Keratinocyte (primary cell): Measurements from ENCODE around the gene SH3RF2. TPM values are rescaled to one million over a fixed set of nuclear protein-coding genes. Genes with fewer than 3 reads are reported as not detected.
A peak's percentile ranks its signal among the peaks of the same experiment; 100 is the strongest.

Experiments used
- DNase-seq: peaks from one replicate; pipeline ENCODE4 v3.0.0-alpha.2; 2011; ENCODE audit warnings: low read depth, missing footprints, low spot score
- FAIRE-seq: peaks from 2 replicates; lab custom pipeline; 2011; peaks lifted over from hg19 to GRCh38; lab: Jason Lieb, UNC
- H2AFZ ChIP-seq: 2 replicates; pipeline ENCODE4 v1.6.0; 2012; ENCODE audit warnings: low read length, control low read depth, inconsistent platforms; ENCODE audit not compliant: control insufficient read depth
- H3K27ac ChIP-seq: 2 replicates; pipeline ENCODE4 v1.5.1; 2011; ENCODE audit warnings: low read length; ENCODE audit not compliant: control insufficient read depth, insufficient read depth
- H3K27me3 ChIP-seq: 3 replicates; pipeline ENCODE4 v1.6.0; 2011; ENCODE audit warnings: low read length; ENCODE audit not compliant: control insufficient read depth, insufficient read depth; ENCODE audit errors: extremely low read depth
- H3K36me3 ChIP-seq, 2 experiments: 2 replicates in 1 of 2; 3 replicates in 1 of 2; pipeline ENCODE4 v1.5.1; 2011; ENCODE audit warnings: low read length in 2 of 2, mild to moderate bottlenecking in 1 of 2; ENCODE audit not compliant: control insufficient read depth in 2 of 2, insufficient read depth in 2 of 2; ENCODE audit errors: extremely low read depth in 1 of 2
- H3K4me1 ChIP-seq: 3 replicates; pipeline ENCODE4 v1.5.1; 2011; ENCODE audit warnings: low read length; ENCODE audit not compliant: control insufficient read depth, insufficient read depth; ENCODE audit errors: extremely low read depth
- H3K4me2 ChIP-seq: 3 replicates; pipeline ENCODE4 v1.6.0; 2011; ENCODE audit warnings: low read depth, low read length; ENCODE audit not compliant: control insufficient read depth, insufficient read depth; ENCODE audit errors: extremely low read depth
- H3K4me3 ChIP-seq, 3 experiments: fragments of 200-600 bp in 1 of 3; sonication (generic) in 1 of 3; 2 replicates in 2 of 3; 3 replicates in 1 of 3; pipeline ENCODE4 v1.5.1; 2011 to 2016; ENCODE audit warnings: low read length in 3 of 3, mild to moderate bottlenecking in 3 of 3, control low read depth in 2 of 3, inconsistent platforms in 1 of 3, low read depth in 1 of 3, mixed read lengths in 1 of 3, mixed run types in 1 of 3, moderate library complexity in 1 of 3; ENCODE audit not compliant: control insufficient read depth in 2 of 3, insufficient read depth in 2 of 3; ENCODE audit errors: extremely low read depth in 1 of 3
- H3K79me2 ChIP-seq: 2 replicates; pipeline ENCODE4 v1.6.0; 2012; ENCODE audit warnings: low read length; ENCODE audit not compliant: control insufficient read depth, insufficient read depth
- H3K9ac ChIP-seq: 3 replicates; pipeline ENCODE4 v1.6.0; 2011; ENCODE audit warnings: low read length; ENCODE audit not compliant: control insufficient read depth, insufficient read depth; ENCODE audit errors: extremely low read depth
- H3K9me1 ChIP-seq: 3 replicates; pipeline ENCODE4 v1.6.0; 2011; ENCODE audit warnings: low read length; ENCODE audit not compliant: control insufficient read depth, insufficient read depth; ENCODE audit errors: extremely low read depth
- H3K9me3 ChIP-seq: 2 replicates; pipeline ENCODE4 v1.5.1; 2012; ENCODE audit warnings: low read depth, low read length; ENCODE audit not compliant: control insufficient read depth
- H4K20me1 ChIP-seq: 3 replicates; pipeline ENCODE4 v1.6.0; 2011; ENCODE audit warnings: low read length; ENCODE audit not compliant: control insufficient read depth, insufficient read depth; ENCODE audit errors: extremely low read depth
- EZH2 ChIP-seq: IDR thresholded peaks from one replicate; pipeline ENCODE4 v1.6.1; 2012; ENCODE audit warnings: inconsistent platforms, mild to moderate bottlenecking, low read length, moderate library complexity
- dilution Hi-C: fragments of 300-500 bp; cut with MboI; formaldehyde crosslinking; loops from one replicate; pipeline ENCODE4 v1.7.0; 2020; ENCODE audit warnings: low sequenced_read_pairs; ENCODE audit not compliant: extremely low pct_ligation_motif_present
- polyA plus RNA-seq, 5 experiments: library from polyadenylated mRNA; depleted of rRNA in 3 of 5; stranded (reverse) in 3 of 5; stranded (forward) in 1 of 5; unstranded in 1 of 5; fragments of >200 nt; gene quantifications; 1 replicate in 1 of 5; 2 replicates in 3 of 5; 3 replicates in 1 of 5; pipeline versions ENCODE4 v1.2.1 to v1.2.3, GENCODE V29; 2011 to 2012; ENCODE audit warnings: missing spikeins in 2 of 5, low read depth in 1 of 5, low replicate concordance in 1 of 5
- TF ChIP-seq, protein P1 (sequence below), 3 experiments: IDR thresholded peaks in 1 of 3; conservative IDR thresholded peaks in 1 of 3; optimal IDR thresholded peaks in 1 of 3; 2 replicates in 2 of 3; 3 replicates in 1 of 3; pipeline versions ENCODE3 to v1.5.1; 2011; ENCODE audit warnings: low read length in 3 of 3, mild to moderate bottlenecking in 3 of 3, moderate library complexity in 2 of 3, control low read depth in 1 of 3, inconsistent platforms in 1 of 3; ENCODE audit not compliant: insufficient read depth in 2 of 3; ENCODE audit errors: extremely low read depth in 1 of 3

The SH3RF2 gene
- polyA plus RNA-seq, 1 donor (not counting 4 experiments of a cell fraction or from before 2014, with no cell fraction given), result 43.7 TPM

DNA sequence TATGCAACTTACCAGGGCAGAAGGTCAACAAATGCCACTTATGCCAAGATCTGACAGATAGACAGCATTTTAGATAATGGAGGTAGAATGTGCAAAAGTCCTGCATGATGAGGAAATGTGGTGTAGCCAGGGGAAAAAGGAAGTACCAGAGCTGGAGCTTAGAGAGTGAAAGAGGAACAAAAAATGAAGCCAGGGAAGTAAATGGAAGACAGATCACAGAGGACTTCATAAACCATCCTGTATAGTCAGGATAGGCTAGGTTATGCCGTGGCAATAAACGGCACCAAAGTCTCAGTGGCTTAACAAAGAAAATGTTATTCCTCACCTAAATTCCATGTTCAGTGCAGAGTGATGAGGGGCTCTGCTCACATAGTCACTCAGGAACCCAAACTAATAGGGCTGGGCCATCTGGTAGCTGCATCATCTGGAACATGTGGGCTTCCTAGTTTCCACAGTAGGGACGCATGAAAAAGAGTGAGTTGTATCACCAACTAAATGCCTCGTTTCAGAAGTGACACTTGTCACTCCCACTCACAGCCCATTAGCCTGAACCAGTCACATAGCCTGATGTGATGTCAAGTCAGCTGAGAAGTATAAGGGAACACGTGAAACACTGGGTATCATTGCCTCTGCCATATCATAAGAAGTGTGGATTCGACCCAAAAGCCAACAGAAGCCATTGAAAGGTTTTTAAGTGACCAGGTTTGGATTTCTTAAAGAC, 70.3 kb downstream of the SH3RF2 start:
- Histone ChIP-seq H3K36me3 (peaks cover 25 to 29% of the 10 kb centered on the region in 2 experiments), H3K27ac (no peak overlapping the region)
- no peak for TF ChIP-seq EZH2
- TF ChIP-seq, protein P1, sequence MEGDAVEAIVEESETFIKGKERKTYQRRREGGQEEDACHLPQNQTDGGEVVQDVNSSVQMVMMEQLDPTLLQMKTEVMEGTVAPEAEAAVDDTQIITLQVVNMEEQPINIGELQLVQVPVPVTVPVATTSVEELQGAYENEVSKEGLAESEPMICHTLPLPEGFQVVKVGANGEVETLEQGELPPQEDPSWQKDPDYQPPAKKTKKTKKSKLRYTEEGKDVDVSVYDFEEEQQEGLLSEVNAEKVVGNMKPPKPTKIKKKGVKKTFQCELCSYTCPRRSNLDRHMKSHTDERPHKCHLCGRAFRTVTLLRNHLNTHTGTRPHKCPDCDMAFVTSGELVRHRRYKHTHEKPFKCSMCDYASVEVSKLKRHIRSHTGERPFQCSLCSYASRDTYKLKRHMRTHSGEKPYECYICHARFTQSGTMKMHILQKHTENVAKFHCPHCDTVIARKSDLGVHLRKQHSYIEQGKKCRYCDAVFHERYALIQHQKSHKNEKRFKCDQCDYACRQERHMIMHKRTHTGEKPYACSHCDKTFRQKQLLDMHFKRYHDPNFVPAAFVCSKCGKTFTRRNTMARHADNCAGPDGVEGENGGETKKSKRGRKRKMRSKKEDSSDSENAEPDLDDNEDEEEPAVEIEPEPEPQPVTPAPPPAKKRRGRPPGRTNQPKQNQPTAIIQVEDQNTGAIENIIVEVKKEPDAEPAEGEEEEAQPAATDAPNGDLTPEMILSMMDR (optimal IDR thresholded peaks at IDR 0.05 in 1 of 3, IDR thresholded peaks at IDR 0.05 in 1 of 3, conservative IDR thresholded peaks at IDR 0.05 in 1 of 3; ENCODE audit: extremely low read depth in 1 of 3, insufficient read depth in 2 of 3, low read length in 3 of 3), result no peak

DNA sequence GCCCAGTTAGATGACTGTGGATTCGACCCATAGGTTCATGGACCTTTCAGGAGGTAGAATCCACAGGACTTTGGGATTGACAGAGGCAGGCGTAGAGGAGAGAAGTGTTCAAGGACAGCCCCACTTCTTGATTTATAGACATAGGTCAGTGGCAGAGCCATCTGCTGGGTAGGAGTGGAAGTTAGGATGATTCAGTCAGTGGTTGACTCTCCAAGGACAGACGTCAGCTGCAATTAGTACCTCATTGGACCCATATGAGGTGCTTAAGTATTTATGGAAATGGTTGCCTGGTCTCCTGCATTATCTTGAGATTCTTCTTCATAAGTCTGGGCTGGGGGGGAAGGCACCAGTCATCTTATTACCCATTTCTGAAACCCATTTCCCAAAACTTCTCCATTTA, 70.9 kb downstream of the SH3RF2 start:
- dilution Hi-C loops, result no loop called here
- DNase-seq (no peak), FAIRE-seq (peak; percentile 81)
- no peak overlapping the region for H2AFZ ChIP-seq
- no peak overlapping the region for H3K4me3 ChIP-seq
- H3K27ac ChIP-seq, result no peak overlapping the region
- no peaks in the 10 kb centered on the region for H3K9me3 ChIP-seq
- H4K20me1 ChIP-seq, result no peaks in the 10 kb centered on the region
- peaks cover 5% of the 10 kb centered on the region for H3K9me1 ChIP-seq
- no peak overlapping the region for H3K9ac ChIP-seq
- H3K4me1 ChIP-seq, result no peaks in the 10 kb centered on the region
- H3K4me2 ChIP-seq, result no peak overlapping the region
- no peaks in the 10 kb centered on the region for H3K27me3 ChIP-seq
- H3K36me3 ChIP-seq, result peaks cover 25 to 29% of the 10 kb centered on the region in 2 experiments
- TF ChIP-seq EZH2, result no peak
- TF ChIP-seq, protein P1 (optimal IDR thresholded peaks at IDR 0.05 in 1 of 3, IDR thresholded peaks at IDR 0.05 in 1 of 3, conservative IDR thresholded peaks at IDR 0.05 in 1 of 3; ENCODE audit: extremely low read depth in 1 of 3, insufficient read depth in 2 of 3, low read length in 3 of 3), result peak in 1 of 3 experiments; percentile 31
- H3K79me2 ChIP-seq, result peaks cover 19% of the 10 kb centered on the region

More for the DNA sequence above, 70.3 kb downstream of the SH3RF2 start:
- Histone ChIP-seq H3K9me1 (peaks cover 5% of the 10 kb centered on the region), H3K27me3 (no peaks in the 10 kb centered on the region), H4K20me1 (no peaks in the 10 kb centered on the region), H3K9me3 (no peaks in the 10 kb centered on the region), H3K9ac (no peak overlapping the region), H3K4me2 (no peak overlapping the region), H3K79me2 (peaks cover 22% of the 10 kb centered on the region), H2AFZ (no peak overlapping the region), H3K4me3 (no peak overlapping the region), H3K4me1 (no peaks in the 10 kb centered on the region)
- FAIRE-seq (no peak), DNase-seq (no peak)
- dilution Hi-C loops, result no loop called here
